IMR-90 (cell line): Measurements from ENCODE around the gene ADCY5. TPM values are rescaled to one million over a fixed set of nuclear protein-coding genes. Genes with fewer than 3 reads are reported as not detected.

ENCODE experiments used
- ATAC-seq: fragments of 200-7000 bp; cut with Tn5 transposase; 2 replicates; pipeline ENCODE4 v1.9.1; 2020; ENCODE audit warnings: low read depth, mild to moderate bottlenecking, moderate library complexity
- BruUV-seq: library from RNA; stranded (reverse); fragments of 400-500 nt; replicated peaks from 2 replicates; lab custom pipeline; 2021; lab: Mats Ljungman, UMichigan
- CTCF ChIA-PET: fragments of 300-600 bp; formaldehyde crosslinking; extraction: SDS; loops from one replicate; lab custom pipeline; 2021; ENCODE audit warnings: antibody characterized with exemption; lab: Yijun Ruan, JAX
- POLR2A ChIA-PET: fragments of 300-600 bp; sonication (Branson Sonifier 250); formaldehyde crosslinking; loops from one replicate; lab custom pipeline; 2022; ENCODE audit warnings: antibody characterized with exemption; ENCODE audit not compliant: unreplicated experiment; lab: Charles Lee
- DNase-seq: peaks from one replicate; pipeline ENCODE4 v3.0.0; 2013
- H2AFZ ChIP-seq: replicated peaks from 2 replicates; pipeline ENCODE3; 2013; ENCODE audit warnings: low read length, mild to moderate bottlenecking; ENCODE audit not compliant: poor library complexity
- H2AK5ac ChIP-seq: 2 replicates; pipeline ENCODE4 v1.6.1; 2013; ENCODE audit warnings: low read depth, low read length, inconsistent platforms
- H2AK9ac ChIP-seq: replicated peaks from 2 replicates; pipeline ENCODE3; 2013; ENCODE audit warnings: mild to moderate bottlenecking, low read depth, low read length, moderate library complexity; ENCODE audit not compliant: poor library complexity
- H2BK120ac ChIP-seq: 2 replicates; pipeline ENCODE4 v1.6.1; 2013; ENCODE audit warnings: low read depth, low read length, inconsistent platforms
- H2BK15ac ChIP-seq: 3 replicates; pipeline ENCODE4 v1.6.1; 2013; ENCODE audit warnings: low read depth, low read length, inconsistent platforms
- H2BK20ac ChIP-seq: 2 replicates; pipeline ENCODE4 v1.6.1; 2013; ENCODE audit warnings: low read depth, mild to moderate bottlenecking, inconsistent platforms, low read length, moderate library complexity
- H2BK5ac ChIP-seq: 2 replicates; pipeline ENCODE4 v1.6.1; 2013; ENCODE audit warnings: mild to moderate bottlenecking, low read depth, low read length, inconsistent platforms; ENCODE audit not compliant: poor library complexity, severe bottlenecking
- H3K14ac ChIP-seq: replicated peaks from 2 replicates; pipeline ENCODE4 v1.6.1; 2013; ENCODE audit warnings: low read depth, low read length, inconsistent platforms
- H3K18ac ChIP-seq: 2 replicates; pipeline ENCODE4 v1.6.1; 2013; ENCODE audit warnings: low read depth, low read length, control low read depth
- H3K23ac ChIP-seq: 2 replicates; pipeline ENCODE4 v1.6.1; 2013; ENCODE audit warnings: low read depth, low read length, inconsistent platforms
- H3K27ac ChIP-seq: 2 replicates; pipeline ENCODE4 v1.5.1; 2013; ENCODE audit warnings: mild to moderate bottlenecking, control low read depth, low read length; ENCODE audit not compliant: insufficient read depth
- H3K27me3 ChIP-seq: 2 replicates; pipeline ENCODE4 v1.6.1; 2013; ENCODE audit warnings: low read length; ENCODE audit not compliant: control insufficient read depth, insufficient read depth
- H3K36me3 ChIP-seq: 2 replicates; pipeline ENCODE4 v1.6.1; 2013; ENCODE audit warnings: low read length, mixed read lengths; ENCODE audit not compliant: control insufficient read depth, insufficient read depth
- H3K4ac ChIP-seq: 2 replicates; pipeline ENCODE4 v1.6.1; 2013; ENCODE audit warnings: low read depth, low read length, inconsistent platforms
- H3K4me1 ChIP-seq: 2 replicates; pipeline ENCODE4 v1.6.1; 2013; ENCODE audit warnings: low read length, mixed read lengths; ENCODE audit not compliant: control insufficient read depth, insufficient read depth
- H3K4me2 ChIP-seq: 2 replicates; pipeline ENCODE4 v1.6.1; 2013; ENCODE audit warnings: low read depth, mild to moderate bottlenecking, control low read depth, low read length, moderate library complexity
- H3K4me3 ChIP-seq: 2 replicates; pipeline ENCODE4 v1.5.1; 2013; ENCODE audit warnings: low read depth, mild to moderate bottlenecking, control low read depth, low read length, moderate library complexity; ENCODE audit not compliant: insufficient read depth
- H3K56ac ChIP-seq: 2 replicates; pipeline ENCODE4 v1.6.1; 2013; ENCODE audit warnings: low read length, inconsistent platforms; ENCODE audit not compliant: insufficient read depth; ENCODE audit errors: extremely low read depth
- H3K79me1 ChIP-seq, 2 experiments: 2 replicates each; pipeline ENCODE4 v1.6.1; 2013; ENCODE audit warnings: low read length in 2 of 2, inconsistent platforms in 1 of 2, low read depth in 1 of 2
- H3K9ac ChIP-seq: 2 replicates; pipeline ENCODE4 v1.6.1; 2013; ENCODE audit warnings: low read depth, low read length, control low read depth
- H3K9me1 ChIP-seq: 2 replicates; pipeline ENCODE4 v1.6.1; 2013; ENCODE audit warnings: low read length, inconsistent platforms; ENCODE audit not compliant: insufficient read depth
- H3K9me3 ChIP-seq: 2 replicates; pipeline ENCODE4 v1.6.1; 2013; ENCODE audit warnings: low read length; ENCODE audit not compliant: control insufficient read depth, insufficient read depth
- H4K20me1 ChIP-seq: 2 replicates; pipeline ENCODE4 v1.6.1; 2013; ENCODE audit warnings: low read length, inconsistent platforms; ENCODE audit not compliant: insufficient read depth
- H4K5ac ChIP-seq: 2 replicates; pipeline ENCODE4 v1.6.1; 2013; ENCODE audit warnings: mild to moderate bottlenecking, low read depth, low read length, control low read depth
- H4K8ac ChIP-seq, 2 experiments: 2 replicates each; pipeline ENCODE4 v1.6.1; 2013; ENCODE audit warnings: low read depth in 2 of 2, low read length in 2 of 2, control low read depth in 1 of 2, inconsistent platforms in 1 of 2
- H4K91ac ChIP-seq: 2 replicates; pipeline ENCODE4 v1.6.1; 2013; ENCODE audit warnings: low read depth, low read length, inconsistent platforms; ENCODE audit not compliant: insufficient read depth
- BHLHE40 ChIP-seq: fragments of 150-350 bp; IDR thresholded peaks from 2 replicates; pipeline ENCODE4 v1.6.1; 2016; ENCODE audit warnings: mild to moderate bottlenecking, low read depth, low read length
- CEBPB ChIP-seq: IDR thresholded peaks from 2 replicates; pipeline ENCODE4 v1.6.1; 2012; ENCODE audit warnings: low read depth, low read length, improper control_type of control experiment
- CHD1 ChIP-seq: IDR thresholded peaks from 2 replicates; pipeline ENCODE4 v1.6.1; 2012; ENCODE audit warnings: low read depth, low read length, improper control_type of control experiment
- CTCF ChIP-seq: conservative IDR thresholded peaks from 2 replicates; pipeline ENCODE4 v1.5.1; 2012; ENCODE audit warnings: mild to moderate bottlenecking, low read depth, low read length, improper control_type of control experiment
- ELK1 ChIP-seq: fragments of 150-350 bp; IDR thresholded peaks from 2 replicates; pipeline ENCODE4 v1.6.1; 2016; ENCODE audit warnings: low read depth, mild to moderate bottlenecking, low read length, moderate library complexity, borderline replicate concordance
- FOS ChIP-seq: fragments of 150-350 bp; IDR thresholded peaks from 2 replicates; pipeline ENCODE4 v1.6.1; 2016; ENCODE audit warnings: low read depth, low read length
- MAFK ChIP-seq: IDR thresholded peaks from 2 replicates; pipeline ENCODE4 v1.6.1; 2012; ENCODE audit warnings: low read depth, low read length, improper control_type of control experiment
- MAZ ChIP-seq: IDR thresholded peaks from 2 replicates; pipeline ENCODE4 v1.6.1; 2012; ENCODE audit warnings: low read depth, mild to moderate bottlenecking, low read length, improper control_type of control experiment, moderate library complexity, borderline replicate concordance
- MXI1 ChIP-seq: IDR thresholded peaks from 2 replicates; pipeline ENCODE4 v1.6.1; 2012; ENCODE audit warnings: low read depth, mild to moderate bottlenecking, low read length, moderate library complexity, borderline replicate concordance
- NFE2L2 ChIP-seq: fragments of 150-350 bp; IDR thresholded peaks from 2 replicates; pipeline ENCODE4 v1.6.1; 2016; ENCODE audit warnings: low read depth, mild to moderate bottlenecking, low read length
- POLR2A ChIP-seq: IDR thresholded peaks from 2 replicates; pipeline ENCODE4 v1.6.1; 2012; ENCODE audit warnings: mild to moderate bottlenecking, low read depth, low read length
- RAD21 ChIP-seq: IDR thresholded peaks from 2 replicates; pipeline ENCODE4 v1.6.1; 2012; ENCODE audit warnings: low read length, improper control_type of control experiment
- RCOR1 ChIP-seq: IDR thresholded peaks from 2 replicates; pipeline ENCODE4 v1.6.1; 2012; ENCODE audit warnings: mild to moderate bottlenecking, low read length, improper control_type of control experiment; ENCODE audit not compliant: insufficient replicate concordance
- SMC3 ChIP-seq: fragments of 150-350 bp; IDR thresholded peaks from 2 replicates; pipeline ENCODE4 v1.6.1; 2016; ENCODE audit warnings: low read depth, mild to moderate bottlenecking, antibody characterized with exemption, low read length, moderate library complexity
- USF2 ChIP-seq: fragments of 150-350 bp; IDR thresholded peaks from 2 replicates; pipeline ENCODE4 v1.6.1; 2017; ENCODE audit warnings: mild to moderate bottlenecking, antibody characterized with exemption, low read length, low read depth
- WGBS, 2 experiments: methylation state at CpG; one replicate each; pipeline versions ENCODE4 v1.1.5 to v1.1.7; 2013; ENCODE audit warnings: missing lambda C conversion rate in 2 of 2; ENCODE audit not compliant: insufficient read length in 1 of 2; ENCODE audit errors: extremely low coverage in 2 of 2; 5-methylcytosine and 5-hydroxymethylcytosine counted together
- dilution Hi-C: fragments of 300-500 bp; cut with HindIII; formaldehyde crosslinking; loops from one replicate; pipeline ENCODE4 v1.14.3; 2018; ENCODE audit warnings: low sequenced_read_pairs; ENCODE audit not compliant: unreplicated experiment
- in situ Hi-C: fragments of 300-500 bp; cut with MboI; formaldehyde crosslinking; loops from 3 replicates; pipeline ENCODE4 v1.14.3; 2019; ENCODE audit warnings: low sequenced_read_pairs, inconsistent platforms, mixed read lengths
- intact Hi-C: fragments of 100-400 bp; cut with micrococcal nuclease; formaldehyde crosslinking; loops from 2 replicates; pipeline ENCODE4 v1.10.0; 2022
- polyA plus RNA-seq, 3 experiments: library from polyadenylated mRNA; depleted of rRNA; stranded (reverse); fragments of >200 nt; gene quantifications; 2 replicates each; pipeline ENCODE4 v1.2.3, GENCODE V29; 2012; ENCODE audit warnings: low replicate concordance in 1 of 3
- total RNA-seq: library from RNA; depleted of rRNA; stranded (reverse); fragments of >200 nt; gene quantifications from 2 replicates; pipeline ENCODE4 v1.2.3, GENCODE V29; 2012

ADCY5 gene
- total and polyA plus RNA-seq, 2 of the 4 experiments (the other 2 are of a cell fraction): 0.14 to 0.18 TPM

GRCh38 chr3:123352134-123352554 is 96.7 kb downstream of the ADCY5 start:
- Histone ChIP-seq H3K56ac (no peak overlapping the region), H3K4me1 (no peaks in the 10 kb centered on the region), H3K4me3 (no peak overlapping the region), H4K5ac (no peak overlapping the region), H4K8ac (no peak overlapping the region), H3K27ac (no peak overlapping the region), H3K4ac (no peak overlapping the region), H3K9me1 (no peaks in the 10 kb centered on the region), H3K27me3 (peaks cover 52% of the 10 kb centered on the region), H3K9ac (no peak overlapping the region), H2AK9ac (no peak overlapping the region), H4K20me1 (no peaks in the 10 kb centered on the region), H2BK120ac (no peak overlapping the region), H4K91ac (no peak overlapping the region), H3K9me3 (no peaks in the 10 kb centered on the region), H2AFZ (no peak overlapping the region), H3K4me2 (no peak overlapping the region), H2BK20ac (no peak overlapping the region), H3K36me3 (no peaks in the 10 kb centered on the region), H3K14ac (no peak overlapping the region), H2BK5ac (no peak overlapping the region), H3K79me1 (no peaks in the 10 kb centered on the region), H3K18ac (no peak overlapping the region), H2AK5ac (no peak overlapping the region), H3K23ac (no peak overlapping the region), H2BK15ac (no peak overlapping the region)
- TF ChIP-seq MAZ (no peak), RAD21 (no peak), MXI1 (no peak), RCOR1 (no peak), USF2 (no peak), CEBPB (no peak), SMC3 (no peak), CHD1 (no peak), POLR2A (no peak), FOS (no peak), CTCF (no peak), ELK1 (no peak), MAFK (no peak), NFE2L2 (no peak), BHLHE40 (no peak)
- no peak for ATAC-seq
- in situ Hi-C loops (no loop called here), dilution Hi-C loops (no loop called here), intact Hi-C loops (no loop called here)
- no TSS peak for BruUV-seq
- ChIA-PET CTCF (no interaction called here), POLR2A (no interaction called here)
- no peak for DNase-seq
- WGBS, 2 experiments: no CpG with 5 or more reads among the region's 15 CpGs
